Measurements from ENCODE around the gene XAGE1B.
"Not testable (repeated sequence)": the region's sequence is repeated elsewhere in the genome, so short reads cannot be mapped to it uniquely, and the experiment has no call there.

DNA sequence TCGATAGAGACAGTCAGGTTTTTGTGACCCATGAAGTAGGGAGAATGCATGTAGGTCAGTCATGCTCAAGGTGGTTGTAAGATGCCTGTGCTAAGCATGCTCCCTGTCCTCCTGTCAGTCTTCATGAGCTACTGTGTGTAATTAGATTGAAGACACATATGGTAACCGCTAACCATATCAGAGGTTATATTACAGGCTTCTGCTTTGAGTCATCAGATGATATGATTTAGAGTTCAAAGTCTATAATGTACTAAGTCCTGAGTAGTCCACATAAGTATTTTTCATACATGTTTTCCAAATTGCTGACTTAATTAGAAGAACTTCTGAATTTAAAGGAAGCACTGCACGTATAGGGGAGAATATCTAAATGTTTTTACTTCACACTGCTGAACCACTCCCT lies 31.9 kb upstream of the XAGE1B start:
- not testable (repeated sequence) for TF ChIP-seq POLR2A (IDR thresholded peaks at IDR 0.05; ENCODE audit: low read depth); POLR2AphosphoS5 (IDR thresholded peaks at IDR 0.05); EP300 (IDR thresholded peaks at IDR 0.05)
- TF ChIP-seq, protein P1, sequence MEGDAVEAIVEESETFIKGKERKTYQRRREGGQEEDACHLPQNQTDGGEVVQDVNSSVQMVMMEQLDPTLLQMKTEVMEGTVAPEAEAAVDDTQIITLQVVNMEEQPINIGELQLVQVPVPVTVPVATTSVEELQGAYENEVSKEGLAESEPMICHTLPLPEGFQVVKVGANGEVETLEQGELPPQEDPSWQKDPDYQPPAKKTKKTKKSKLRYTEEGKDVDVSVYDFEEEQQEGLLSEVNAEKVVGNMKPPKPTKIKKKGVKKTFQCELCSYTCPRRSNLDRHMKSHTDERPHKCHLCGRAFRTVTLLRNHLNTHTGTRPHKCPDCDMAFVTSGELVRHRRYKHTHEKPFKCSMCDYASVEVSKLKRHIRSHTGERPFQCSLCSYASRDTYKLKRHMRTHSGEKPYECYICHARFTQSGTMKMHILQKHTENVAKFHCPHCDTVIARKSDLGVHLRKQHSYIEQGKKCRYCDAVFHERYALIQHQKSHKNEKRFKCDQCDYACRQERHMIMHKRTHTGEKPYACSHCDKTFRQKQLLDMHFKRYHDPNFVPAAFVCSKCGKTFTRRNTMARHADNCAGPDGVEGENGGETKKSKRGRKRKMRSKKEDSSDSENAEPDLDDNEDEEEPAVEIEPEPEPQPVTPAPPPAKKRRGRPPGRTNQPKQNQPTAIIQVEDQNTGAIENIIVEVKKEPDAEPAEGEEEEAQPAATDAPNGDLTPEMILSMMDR (IDR thresholded peaks at IDR 0.05) = not testable (repeated sequence)

Data from esophagus muscularis mucosa (tissue), 4 donors.